Bronchus fibroblast of lung (primary cell): ENCODE results near the gene WNT7A. TPM values are rescaled to one million over a fixed set of nuclear protein-coding genes. Genes with fewer than 3 reads are reported as not detected.

ENCODE experiments used
- total RNA-seq: library from RNA; depleted of rRNA; stranded (reverse); fragments of >200 nt; gene quantifications from 2 replicates; pipeline ENCODE4 v1.2.3, GENCODE V29; 2015

WNT7A gene
- not detected in 2 replicates for total RNA-seq

DNA sequence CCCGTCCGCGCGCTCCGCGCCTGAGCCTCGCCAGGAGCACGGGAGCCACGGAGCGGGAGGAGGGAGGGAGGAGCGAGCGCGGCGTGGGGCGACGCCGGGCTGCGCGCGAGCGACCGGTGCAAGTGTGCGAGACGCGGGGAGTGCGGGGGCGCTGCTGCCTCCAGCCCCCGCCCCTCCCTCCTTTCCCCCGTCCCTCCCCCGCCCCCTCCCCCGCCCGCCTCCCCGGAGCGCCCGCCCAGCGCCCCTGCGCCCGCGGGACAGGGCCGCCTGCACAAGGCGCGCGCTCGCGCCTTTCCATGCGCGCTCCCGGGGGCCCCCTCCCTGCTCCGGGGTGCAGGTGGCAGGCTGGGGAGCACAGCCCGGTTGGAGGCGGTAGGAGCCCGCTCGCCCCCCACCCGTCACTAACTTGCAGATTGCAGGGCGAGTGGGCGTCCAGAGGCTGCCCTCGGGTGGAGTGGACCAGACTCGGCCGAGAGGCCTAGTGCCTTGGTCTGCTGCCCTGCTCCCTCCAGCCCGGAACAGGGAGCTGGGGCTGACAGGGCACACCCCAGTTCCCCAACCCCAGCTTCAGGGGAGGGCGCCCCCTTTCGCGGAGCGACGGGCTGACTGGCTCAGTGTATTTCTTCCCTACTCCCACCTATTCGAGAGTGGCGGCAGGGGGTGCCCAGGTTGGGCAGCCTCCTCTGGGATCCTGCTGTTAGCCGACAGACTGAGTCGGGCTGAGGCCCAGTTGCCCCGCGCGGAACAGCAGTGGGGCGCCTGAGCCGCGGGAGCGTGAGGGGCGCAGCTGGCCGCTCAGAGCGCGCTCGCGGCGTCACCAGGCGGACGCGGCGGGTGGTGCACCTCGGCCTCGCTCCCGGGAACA, at the start of gene WNT7A:
WNT7A (minus strand) TSS at position 126 of the 865 bp plus-strand sequence. CDS start 255 bp downstream, outside the sequence.

Other genes with a start within 250 kb of the WNT7A start
- gene CHCHD4, start 244.8 kb upstream of the WNT7A start, total RNA-seq: 17.0 and 19.5 TPM in 2 replicates
- 85.8 and 99.5 TPM in 2 replicates for gene TMEM43, start 245.0 kb upstream of the WNT7A start, total RNA-seq